ENCODE results near the gene RHBDD3. TPM values are rescaled to one million over a fixed set of nuclear protein-coding genes. Genes with fewer than 3 reads are reported as not detected.
A peak's percentile ranks its signal among the peaks of the same experiment; 100 is the strongest.
"Not testable (repeated sequence)": the region's sequence is repeated elsewhere in the genome, so short reads cannot be mapped to it uniquely, and the experiment has no call there.

RHBDD3 gene
- total RNA-seq, 1 experiment from 2014 or later: 49.6 TPM

DNA sequence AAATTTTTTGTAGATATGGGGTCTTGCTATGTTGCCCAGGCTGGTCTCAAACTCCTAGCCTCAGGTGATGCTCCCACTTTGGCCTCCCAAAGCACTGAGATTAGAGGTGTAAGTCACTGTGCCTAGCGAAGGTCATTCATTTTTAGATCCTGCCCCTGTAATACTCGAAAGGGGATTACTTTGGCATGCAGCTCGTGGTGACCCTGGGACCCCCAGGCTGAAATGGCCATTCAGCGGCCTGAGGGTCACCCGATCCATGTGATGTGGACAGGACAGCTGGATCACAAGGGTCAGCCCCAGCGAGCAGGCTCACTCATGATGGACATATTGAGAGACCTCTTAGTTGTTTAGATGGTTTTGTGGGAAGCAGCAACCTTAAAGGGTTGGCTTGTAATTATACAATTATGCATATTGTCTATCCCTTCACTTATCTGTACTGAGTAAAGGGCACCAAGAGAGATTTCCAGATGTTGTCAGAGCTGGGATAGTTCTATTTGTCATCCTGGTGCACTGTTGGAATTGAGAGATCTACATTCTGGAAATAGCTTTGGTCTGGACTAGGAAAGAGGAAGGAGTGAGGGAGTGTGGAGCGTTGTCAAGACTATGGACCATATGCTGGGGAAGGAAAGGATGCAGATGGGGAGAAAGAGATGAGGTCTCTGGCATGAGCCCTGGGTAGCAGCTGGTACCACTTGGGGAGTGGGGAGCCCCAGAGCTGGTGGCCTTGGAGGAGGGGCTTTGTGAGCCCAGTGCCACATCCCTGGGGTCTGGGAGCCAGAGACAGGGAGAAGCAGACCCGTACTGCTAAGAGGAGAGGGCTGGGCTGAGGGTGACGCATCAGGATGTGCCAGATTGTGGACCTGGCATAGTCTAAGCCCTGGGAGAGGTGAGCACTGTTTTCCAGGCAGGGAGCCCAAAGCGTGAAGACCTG, 15.5 kb downstream of the RHBDD3 start:
- Histone ChIP-seq H3K27ac (ENCODE audit: low read length) (no peak overlapping the region), H3K4me3 (ENCODE audit: low read depth in 2 of 2, low read length in 2 of 2) (no peak overlapping the region), H3K9me3 (ENCODE audit: control insufficient read depth, insufficient read depth, low read depth, low read length) (no peaks in the 10 kb centered on the region), H3K36me3 (ENCODE audit: control insufficient read depth, insufficient read depth, low read length) (no peaks in the 10 kb centered on the region), H3K4me1 (ENCODE audit: control insufficient read depth, insufficient read depth, low read length) (no peaks in the 10 kb centered on the region), H3K27me3 (ENCODE audit: control insufficient read depth, insufficient read depth, low read length) (no peaks in the 10 kb centered on the region)
- BruUV-seq (replicated peaks): no TSS peak
- in situ Hi-C loops (cut with HindIII; ENCODE audit: low pct_unique_long_range_greater_than_20kb, low sequenced_read_pairs) (no loop called here), intact Hi-C loops (cut with micrococcal nuclease; ENCODE audit: unreplicated experiment) (no loop called here)
- ChIA-PET CTCF (no interaction called here), POLR2A (no interaction called here)
- ATAC-seq (0 out of 2 replicates have a peak, but pooled peaks have one; percentile 24), DNase-seq (ENCODE audit: low read depth, low spot score) (no peak)
- TF ChIP-seq SIN3A (IDR thresholded peaks at IDR 0.05; ENCODE audit: borderline replicate concordance, insufficient read depth, low read depth, low read length) (no peak), TCF7L2 (IDR thresholded peaks at IDR 0.05; ENCODE audit: low read depth, low read length) (no peak), POLR2AphosphoS5 (IDR thresholded peaks at IDR 0.05; ENCODE audit: low read depth, low read length) (no peak), CTCF (IDR thresholded peaks at IDR 0.05) (no peak)
- TF ChIP-seq, protein P1, sequence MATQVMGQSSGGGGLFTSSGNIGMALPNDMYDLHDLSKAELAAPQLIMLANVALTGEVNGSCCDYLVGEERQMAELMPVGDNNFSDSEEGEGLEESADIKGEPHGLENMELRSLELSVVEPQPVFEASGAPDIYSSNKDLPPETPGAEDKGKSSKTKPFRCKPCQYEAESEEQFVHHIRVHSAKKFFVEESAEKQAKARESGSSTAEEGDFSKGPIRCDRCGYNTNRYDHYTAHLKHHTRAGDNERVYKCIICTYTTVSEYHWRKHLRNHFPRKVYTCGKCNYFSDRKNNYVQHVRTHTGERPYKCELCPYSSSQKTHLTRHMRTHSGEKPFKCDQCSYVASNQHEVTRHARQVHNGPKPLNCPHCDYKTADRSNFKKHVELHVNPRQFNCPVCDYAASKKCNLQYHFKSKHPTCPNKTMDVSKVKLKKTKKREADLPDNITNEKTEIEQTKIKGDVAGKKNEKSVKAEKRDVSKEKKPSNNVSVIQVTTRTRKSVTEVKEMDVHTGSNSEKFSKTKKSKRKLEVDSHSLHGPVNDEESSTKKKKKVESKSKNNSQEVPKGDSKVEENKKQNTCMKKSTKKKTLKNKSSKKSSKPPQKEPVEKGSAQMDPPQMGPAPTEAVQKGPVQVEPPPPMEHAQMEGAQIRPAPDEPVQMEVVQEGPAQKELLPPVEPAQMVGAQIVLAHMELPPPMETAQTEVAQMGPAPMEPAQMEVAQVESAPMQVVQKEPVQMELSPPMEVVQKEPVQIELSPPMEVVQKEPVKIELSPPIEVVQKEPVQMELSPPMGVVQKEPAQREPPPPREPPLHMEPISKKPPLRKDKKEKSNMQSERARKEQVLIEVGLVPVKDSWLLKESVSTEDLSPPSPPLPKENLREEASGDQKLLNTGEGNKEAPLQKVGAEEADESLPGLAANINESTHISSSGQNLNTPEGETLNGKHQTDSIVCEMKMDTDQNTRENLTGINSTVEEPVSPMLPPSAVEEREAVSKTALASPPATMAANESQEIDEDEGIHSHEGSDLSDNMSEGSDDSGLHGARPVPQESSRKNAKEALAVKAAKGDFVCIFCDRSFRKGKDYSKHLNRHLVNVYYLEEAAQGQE (IDR thresholded peaks at IDR 0.05; ENCODE audit: insufficient read depth in 1 of 2, low read depth in 2 of 2, low read length in 1 of 2): no peak

DNA sequence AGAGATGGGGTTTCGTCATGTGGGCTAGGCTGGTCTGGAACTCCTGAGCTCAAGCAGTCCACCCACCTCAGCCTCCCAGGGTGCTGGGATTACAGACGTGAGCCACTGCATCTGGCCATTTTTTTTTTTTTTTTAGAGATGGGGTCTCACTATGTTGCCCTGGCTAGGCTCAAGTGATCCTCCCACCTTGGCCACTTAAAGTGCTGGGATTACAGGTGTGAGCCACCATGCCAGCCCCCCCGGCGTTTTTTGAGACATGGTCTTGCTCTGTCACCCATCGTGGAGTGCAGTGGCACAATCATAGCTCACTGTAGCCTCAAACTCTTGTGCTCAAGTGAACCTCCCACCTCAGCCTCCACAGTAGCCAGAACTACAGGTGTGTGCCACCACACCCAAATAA, 16.5 kb downstream of the RHBDD3 start:
- BruUV-seq (replicated peaks): no TSS peak
- intact Hi-C loops (cut with micrococcal nuclease; ENCODE audit: unreplicated experiment): no loop called here
- in situ Hi-C loops (cut with HindIII; ENCODE audit: low pct_unique_long_range_greater_than_20kb, low sequenced_read_pairs): no loop called here
- ChIA-PET POLR2A (no interaction called here), CTCF (no interaction called here)
- TF ChIP-seq CTCF (IDR thresholded peaks at IDR 0.05) (no peak), SIN3A (IDR thresholded peaks at IDR 0.05; ENCODE audit: borderline replicate concordance, insufficient read depth, low read depth, low read length) (no peak), POLR2AphosphoS5 (IDR thresholded peaks at IDR 0.05; ENCODE audit: low read depth, low read length) (no peak), TCF7L2 (IDR thresholded peaks at IDR 0.05; ENCODE audit: low read depth, low read length) (no peak)
- TF ChIP-seq, protein P1 (IDR thresholded peaks at IDR 0.05; ENCODE audit: insufficient read depth in 1 of 2, low read depth in 2 of 2, low read length in 1 of 2): no peak
- H3K9me3 ChIP-seq (ENCODE audit: control insufficient read depth, insufficient read depth, low read depth, low read length): no peaks in the 10 kb centered on the region
- no peaks in the 10 kb centered on the region for H3K36me3 ChIP-seq (ENCODE audit: control insufficient read depth, insufficient read depth, low read length)
- no peak for DNase-seq (ENCODE audit: low read depth, low spot score)
- no peaks in the 10 kb centered on the region for H3K4me1 ChIP-seq (ENCODE audit: control insufficient read depth, insufficient read depth, low read length)
- H3K27ac ChIP-seq (ENCODE audit: low read length): no peak overlapping the region
- ATAC-seq: no peak
- no peak overlapping the region for H3K4me3 ChIP-seq (ENCODE audit: low read depth in 2 of 2, low read length in 2 of 2)
- H3K27me3 ChIP-seq (ENCODE audit: control insufficient read depth, insufficient read depth, low read length): no peaks in the 10 kb centered on the region

GRCh38 chr22:29247891-29248290, 19.9 kb downstream of the RHBDD3 start:
- BruUV-seq (replicated peaks); in situ Hi-C loops (cut with HindIII; ENCODE audit: low pct_unique_long_range_greater_than_20kb, low sequenced_read_pairs); DNase-seq (ENCODE audit: low read depth, low spot score); CTCF ChIA-PET; POLR2A ChIA-PET; H3K4me3 ChIP-seq (ENCODE audit: low read depth in 2 of 2, low read length in 2 of 2); H3K27me3 ChIP-seq (ENCODE audit: control insufficient read depth, insufficient read depth, low read length); H3K4me1 ChIP-seq (ENCODE audit: control insufficient read depth, insufficient read depth, low read length); ATAC-seq; H3K27ac ChIP-seq (ENCODE audit: low read length); H3K36me3 ChIP-seq (ENCODE audit: control insufficient read depth, insufficient read depth, low read length); H3K9me3 ChIP-seq (ENCODE audit: control insufficient read depth, insufficient read depth, low read depth, low read length): not testable (repeated sequence)
- intact Hi-C loops (cut with micrococcal nuclease; ENCODE audit: unreplicated experiment): loop anchor here (10.0 kb wide), 1 partner anchor 203 kb away; no protein-coding TSS in a partner anchor

Measured in Panc1 (cell line).